Measurements from ENCODE around the gene LIPG.

GRCh38 chr18:49566985-49567384, 5.1 kb downstream of the LIPG start:
- TF ChIP-seq CTCF (IDR thresholded peaks at IDR 0.05; ENCODE audit: insufficient read depth, low read length, poor library complexity, severe bottlenecking) (no peak), EZH2phosphoT487 (conservative IDR thresholded peaks at IDR 0.05; ENCODE audit: low read length) (no peak)
